ENCODE results near the gene ZBTB7C. TPM values are rescaled to one million over a fixed set of nuclear protein-coding genes. Genes with fewer than 3 reads are reported as not detected.

ZBTB7C gene
- total RNA-seq, 1 donor from 2014 or later, result 0.15 TPM

GRCh38 chr18:48116017-48116416, 293.2 kb downstream of the ZBTB7C start:
- H3K27me3 Mint-ChIP-seq (ENCODE audit: insufficient read depth, low read depth), result peaks cover 3% of the 10 kb centered on the region
- H3K27ac Mint-ChIP-seq, result no peak overlapping the region
- H3K9ac ChIP-seq, result no peak overlapping the region
- no peak overlapping the region for H3K4me3 ChIP-seq
- DNase-seq (ENCODE audit: low spot score), result no peak
- H2AFZ ChIP-seq (replicated peaks), result no peak overlapping the region
- no peaks in the 10 kb centered on the region for H3K4me1 Mint-ChIP-seq
- no peaks in the 10 kb centered on the region for H3K27me3 ChIP-seq
- no peaks in the 10 kb centered on the region for H3K9me3 ChIP-seq (ENCODE audit: low read depth)
- H3K36me3 Mint-ChIP-seq, result no peaks in the 10 kb centered on the region
- no peaks in the 10 kb centered on the region for H3F3A ChIP-seq (ENCODE audit: low read depth)
- no peaks in the 10 kb centered on the region for H4K20me1 ChIP-seq (ENCODE audit: low read depth)
- H3K79me2 ChIP-seq (ENCODE audit: low read depth), result no peaks in the 10 kb centered on the region
- no peaks in the 10 kb centered on the region for H3K4me1 ChIP-seq
- no peaks in the 10 kb centered on the region for H3K36me3 ChIP-seq
- no peak for TF ChIP-seq EZH2phosphoT487 (IDR thresholded peaks at IDR 0.05)
- TF ChIP-seq EZH2 (IDR thresholded peaks at IDR 0.05), result no peak
- TF ChIP-seq CTCF (IDR thresholded peaks at IDR 0.05), result no peak
- no peak overlapping the region for H3K4me3 Mint-ChIP-seq
- no peaks in the 10 kb centered on the region for H3K9me3 Mint-ChIP-seq
- no peak overlapping the region for H3K4me2 ChIP-seq
- H3K27ac ChIP-seq, result no peak overlapping the region

- Mint-ChIP-seq H3K36me3 (no peaks in the 10 kb centered on the region), H3K9me3 (no peaks in the 10 kb centered on the region), H3K27ac (no peak overlapping the region), H3K27me3 (ENCODE audit: insufficient read depth, low read depth) (peaks cover 3% of the 10 kb centered on the region), H3K4me1 (peaks cover 1% of the 10 kb centered on the region), H3K4me3 (no peak overlapping the region)
- TF ChIP-seq CTCF (IDR thresholded peaks at IDR 0.05) (no peak), EZH2 (IDR thresholded peaks at IDR 0.05) (no peak), EZH2phosphoT487 (IDR thresholded peaks at IDR 0.05) (no peak)
- Histone ChIP-seq H4K20me1 (ENCODE audit: low read depth) (no peaks in the 10 kb centered on the region), H3K36me3 (no peaks in the 10 kb centered on the region), H3K27me3 (no peaks in the 10 kb centered on the region), H3K79me2 (ENCODE audit: low read depth) (no peaks in the 10 kb centered on the region), H2AFZ (replicated peaks) (no peak overlapping the region), H3K4me1 (no peaks in the 10 kb centered on the region), H3K4me3 (no peak overlapping the region), H3K27ac (no peak overlapping the region), H3F3A (ENCODE audit: low read depth) (no peaks in the 10 kb centered on the region), H3K4me2 (no peak overlapping the region), H3K9me3 (ENCODE audit: low read depth) (no peaks in the 10 kb centered on the region), H3K9ac (no peak overlapping the region)
- no peak for DNase-seq (ENCODE audit: low spot score)
Measured at GRCh38 chr18:48113691-48114090, 295.5 kb downstream of the ZBTB7C start.

GRCh38 chr18:48111587-48111986, 297.6 kb downstream of the ZBTB7C start:
- H3K36me3 ChIP-seq, result no peaks in the 10 kb centered on the region
- H3K9ac ChIP-seq, result no peak overlapping the region
- Mint-ChIP-seq H3K4me3 (no peak overlapping the region), H3K27ac (no peak overlapping the region), H3K27me3 (ENCODE audit: insufficient read depth, low read depth) (peaks cover 5% of the 10 kb centered on the region), H3K36me3 (no peaks in the 10 kb centered on the region), H3K9me3 (no peaks in the 10 kb centered on the region), H3K4me1 (peaks cover 10% of the 10 kb centered on the region)
- no peak overlapping the region for H3K27ac ChIP-seq
- no peak overlapping the region for H3K4me3 ChIP-seq
- no peaks in the 10 kb centered on the region for H4K20me1 ChIP-seq (ENCODE audit: low read depth)
- H3K27me3 ChIP-seq, result no peaks in the 10 kb centered on the region
- DNase-seq (ENCODE audit: low spot score), result no peak
- TF ChIP-seq EZH2 (IDR thresholded peaks at IDR 0.05), result no peak
- TF ChIP-seq CTCF (IDR thresholded peaks at IDR 0.05), result no peak
- TF ChIP-seq EZH2phosphoT487 (IDR thresholded peaks at IDR 0.05), result no peak
- no peaks in the 10 kb centered on the region for H3K9me3 ChIP-seq (ENCODE audit: low read depth)
- no peak overlapping the region for H3K4me2 ChIP-seq
- H3F3A ChIP-seq (ENCODE audit: low read depth), result no peaks in the 10 kb centered on the region
- H2AFZ ChIP-seq (replicated peaks), result no peak overlapping the region
- H3K4me1 ChIP-seq, result peaks cover 2% of the 10 kb centered on the region
- H3K79me2 ChIP-seq (ENCODE audit: low read depth), result no peaks in the 10 kb centered on the region
